Measurements from ENCODE around the gene NCOA3. TPM values are rescaled to one million over a fixed set of nuclear protein-coding genes. Genes with fewer than 3 reads are reported as not detected.

NCOA3 gene
- total and polyA plus RNA-seq, 2 of the 8 experiments (the other 6 are each of a cell fraction or from before 2014, with no cell fraction given), result 7.9 to 24.7 TPM

- H2AK5ac ChIP-seq (ENCODE audit: low read depth, low read length), result no peak overlapping the region
- no peaks in the 10 kb centered on the region for H3K36me3 ChIP-seq (ENCODE audit: control insufficient read depth in 2 of 4, insufficient read depth in 4 of 4, low read length in 3 of 4)
- no peak overlapping the region for H3K56ac ChIP-seq (replicated peaks; ENCODE audit: insufficient read length, low read depth, low read length)
- no peaks in the 10 kb centered on the region for H3K79me1 ChIP-seq (ENCODE audit: low read depth, low read length)
- no peak overlapping the region for H2BK5ac ChIP-seq (ENCODE audit: low read depth, low read length)
- H3K14ac ChIP-seq (ENCODE audit: insufficient read length), result no peak overlapping the region
- ChIA-PET CTCF (ENCODE audit: partially characterized antibody) (interaction anchor here (1.1 to 1.2 kb wide), 2 partner anchors 29 to 885 kb away, joined by 3 read pairs; no protein-coding TSS in a partner anchor), POLR2A (ENCODE audit: partially characterized antibody) (interaction anchor here (2.6 kb wide), 1 partner anchor 10 kb away, joined by 15 read pairs; the partner anchor contains the start of gene NCOA3)
- H3K4ac ChIP-seq (replicated peaks; ENCODE audit: insufficient read length, low read depth, low read length), result no peak overlapping the region
- H3K4me2 ChIP-seq (ENCODE audit: insufficient read depth in 1 of 2, low read depth in 2 of 2, low read length in 2 of 2), result no peak overlapping the region
- no peak overlapping the region for H2BK120ac ChIP-seq (replicated peaks; ENCODE audit: low read depth, low read length)
- no peaks in the 10 kb centered on the region for H4K20me1 ChIP-seq (replicated peaks in 1 of 2; ENCODE audit: control insufficient read depth in 1 of 2, insufficient read depth in 2 of 2, low read length in 2 of 2)
- H3K9ac ChIP-seq (replicated peaks in 1 of 4; ENCODE audit: extremely low read depth in 1 of 4, low read depth in 3 of 4, low read length in 3 of 4), result no peak overlapping the region
- H3K18ac ChIP-seq (ENCODE audit: extremely low read depth, low read length), result no peak overlapping the region
- no peak overlapping the region for H2BK20ac ChIP-seq (ENCODE audit: low read length)
- H3K27me3 ChIP-seq (replicated peaks in 1 of 4; ENCODE audit: control insufficient read depth in 3 of 4, extremely low read depth in 1 of 4, insufficient read depth in 3 of 4, low read length in 3 of 4), result no peaks in the 10 kb centered on the region
- H4K8ac ChIP-seq (ENCODE audit: extremely low read depth, insufficient read depth, low read length), result no peak overlapping the region
- H3K79me2 ChIP-seq (ENCODE audit: control insufficient read depth in 1 of 2, insufficient read depth in 2 of 2, low read length in 2 of 2), result no peaks in the 10 kb centered on the region
- no peaks in the 10 kb centered on the region for H3K9me3 ChIP-seq (ENCODE audit: insufficient read depth in 2 of 2, low read depth in 1 of 2, low read length in 1 of 2)
- peaks cover 0 to 8% (median 2%) of the 10 kb centered on the region in 4 experiments; a peak in 4 of 7 replicates for H3K4me1 ChIP-seq (replicated peaks in 1 of 4; ENCODE audit: control insufficient read depth in 3 of 4, insufficient read depth in 4 of 4, low read length in 3 of 4)
- no peak overlapping the region for H2AFZ ChIP-seq (ENCODE audit: low read length)
- no peak overlapping the region for H3K23ac ChIP-seq (ENCODE audit: insufficient read length)
- H4K91ac ChIP-seq (replicated peaks; ENCODE audit: insufficient read length, low read length), result no peak overlapping the region
- no peak overlapping the region for H3K4me3 ChIP-seq (ENCODE audit: extremely low read depth in 1 of 4, insufficient read depth in 2 of 4, low read depth in 3 of 4, low read length in 4 of 4)
- H2BK15ac ChIP-seq (ENCODE audit: low read length), result no peak overlapping the region
- no peak overlapping the region for H2BK12ac ChIP-seq (ENCODE audit: low read depth, low read length)
- no peak overlapping the region for H3K27ac ChIP-seq (ENCODE audit: low read depth, low read length)
- DNase-seq (ENCODE audit: low read depth in 1 of 2, low spot score in 2 of 2) (no peak), FAIRE-seq (no peak)
- no peaks in the 10 kb centered on the region for H3K23me2 ChIP-seq (ENCODE audit: low read depth, low read length)
- H4K5ac ChIP-seq (ENCODE audit: insufficient read length, low read depth, low read length), result no peak overlapping the region
- WGBS, 2 experiments (ENCODE audit: extremely low coverage in 1 of 2, insufficient coverage in 1 of 2, insufficient read length in 1 of 2, insufficient replicate concordance in 2 of 2, low coverage in 1 of 2, low lambda C conversion rate in 2 of 2, missing lambda C conversion rate in 1 of 2), result 93% methylated on average over 3 of the region's 3 CpGs; no CpG with 5 or more reads in 1 of the 2 experiments
- TF ChIP-seq SIN3A (conservative IDR thresholded peaks at IDR 0.05 in 1 of 2, IDR thresholded peaks at IDR 0.05 in 1 of 2; ENCODE audit: low read depth in 1 of 2, low read length in 2 of 2) (no peak), NRF1 (IDR thresholded peaks at IDR 0.05; ENCODE audit: low read depth, low read length) (no peak), BACH1 (IDR thresholded peaks at IDR 0.05; ENCODE audit: low read length) (no peak), NANOG (IDR thresholded peaks at IDR 0.05; ENCODE audit: insufficient read depth, low read depth, low read length, poor library complexity, severe bottlenecking) (no peak), RFX5 (IDR thresholded peaks at IDR 0.05; ENCODE audit: borderline replicate concordance, low read depth, low read length) (no peak), EP300 (IDR thresholded peaks at IDR 0.05; ENCODE audit: borderline replicate concordance in 1 of 2, low read depth in 2 of 2, low read length in 2 of 2) (no peak), YY1 (IDR thresholded peaks at IDR 0.05; ENCODE audit: low read depth, low read length) (no peak), TAF7 (optimal IDR thresholded peaks at IDR 0.05; ENCODE audit: borderline replicate concordance, low read depth, low read length) (no peak), BRCA1 (IDR thresholded peaks at IDR 0.05; ENCODE audit: low read depth, low read length) (no peak), EZH2 (IDR thresholded peaks at IDR 0.05; ENCODE audit: low read depth, low read length, severe bottlenecking) (no peak), RBBP5 (IDR thresholded peaks at IDR 0.05; ENCODE audit: borderline replicate concordance, low read depth, low read length) (no peak), SP1 (IDR thresholded peaks at IDR 0.05; ENCODE audit: low read depth, low read length) (no peak), CTBP2 (IDR thresholded peaks at IDR 0.05; ENCODE audit: borderline replicate concordance, insufficient read depth, insufficient read length, low read length) (no peak)
Measured at GRCh38 chr20:47492284-47492683, 9.4 kb upstream of the NCOA3 start.
